Left ventricle myocardium inferior (tissue), 1 donor: ENCODE measurements around the gene CEBPB. TPM values are rescaled to one million over a fixed set of nuclear protein-coding genes. Genes with fewer than 3 reads are reported as not detected.

Source experiments
- DNase-seq: peaks from one replicate; pipeline ENCODE4 v3.0.0-alpha.2; 2020
- H3K27ac ChIP-seq: fragments of 200-600 bp; replicated peaks from 2 replicates; pipeline ENCODE4 v1.8.0; 2021
- H3K27me3 ChIP-seq: fragments of 200-600 bp; 2 replicates; pipeline ENCODE4 v1.8.0; 2021; ENCODE audit warnings: low read depth
- H3K36me3 ChIP-seq: fragments of 200-600 bp; 2 replicates; pipeline ENCODE4 v1.8.0; 2021
- H3K4me1 ChIP-seq: fragments of 200-600 bp; 2 replicates; pipeline ENCODE4 v1.8.0; 2021
- H3K4me3 ChIP-seq: fragments of 200-600 bp; 2 replicates; pipeline ENCODE4 v1.8.0; 2021; ENCODE audit warnings: mild to moderate bottlenecking, moderate library complexity
- H3K9me3 ChIP-seq: fragments of 200-600 bp; replicated peaks from 2 replicates; pipeline ENCODE4 v1.8.0; 2021
- intact Hi-C: fragments of 100-400 bp; cut with micrococcal nuclease; formaldehyde crosslinking; loops from one replicate; pipeline ENCODE4 v1.11.0; 2022
- long read RNA-seq: library from polyadenylated mRNA; unstranded; transcript quantifications from one replicate; pipeline ENCODE4 v2.0.0, GENCODE V29; 2021
- total RNA-seq: library from RNA; stranded (reverse); fragmentation: NEBNext Ultra II Directional; extraction: Animal tissue kit (Norgen Biotek cat#: 25700); gene quantifications from one replicate; pipeline ENCODE4 v1.2.1, GENCODE V29; 2021
- TF ChIP-seq, protein P1 (sequence below): fragments of 200-600 bp; IDR thresholded peaks from 2 replicates; pipeline ENCODE4 v1.8.0; 2021; ENCODE audit warnings: antibody characterized with exemption, mild to moderate bottlenecking, borderline replicate concordance
- donor health status: DM: no; HTN: yes; CAD: no; lungs with severe emphysema.

CEBPB gene
- 54.0 TPM for total RNA-seq
- long read RNA-seq, transcript CEBPB-201 (1 exons, 1,956 nt) = major isoform, 158 of 159 reads
- long read RNA-seq, partial matches to known transcripts = 0 of 159 reads
- long read RNA-seq, other reads (novel, unspliced or antisense) = 1 of 159 reads

DNA sequence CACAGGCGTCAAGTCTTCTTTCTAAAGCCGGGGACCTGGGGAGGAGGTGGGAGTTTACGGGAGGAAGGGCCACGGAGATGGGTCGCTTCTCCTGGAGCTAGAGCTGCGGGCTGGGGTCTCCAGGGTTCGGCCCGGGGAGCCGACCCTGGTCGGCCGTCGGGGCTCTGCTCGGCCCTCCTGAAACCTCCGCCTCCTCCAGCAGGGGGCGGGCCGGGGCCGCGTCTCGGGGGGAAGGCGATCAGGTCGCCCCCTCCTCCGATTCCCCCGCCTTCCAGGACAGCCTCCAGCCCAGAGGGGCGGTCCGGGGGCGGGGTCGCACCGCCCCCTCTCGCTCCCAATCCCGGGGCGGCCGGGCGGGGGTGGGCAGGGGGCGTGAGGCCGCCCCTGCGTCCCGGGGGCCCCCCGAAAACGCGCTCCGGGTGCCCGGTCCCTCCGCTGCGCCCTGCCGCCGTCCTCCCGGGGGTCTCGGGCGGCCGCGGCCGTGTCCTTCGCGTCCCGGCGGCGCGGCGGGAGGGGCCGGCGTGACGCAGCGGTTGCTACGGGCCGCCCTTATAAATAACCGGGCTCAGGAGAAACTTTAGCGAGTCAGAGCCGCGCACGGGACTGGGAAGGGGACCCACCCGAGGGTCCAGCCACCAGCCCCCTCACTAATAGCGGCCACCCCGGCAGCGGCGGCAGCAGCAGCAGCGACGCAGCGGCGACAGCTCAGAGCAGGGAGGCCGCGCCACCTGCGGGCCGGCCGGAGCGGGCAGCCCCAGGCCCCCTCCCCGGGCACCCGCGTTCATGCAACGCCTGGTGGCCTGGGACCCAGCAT, at the start of gene CEBPB:
TSS of gene CEBPB (plus strand) at position 580 of the 814 bp plus-strand sequence. CDS start at position 784, 204 bp downstream.
- H3K4me1 ChIP-seq = peaks cover 58% of the 10 kb centered on the region
- peak within 1 kb of the TSS; percentile 94 for H3K4me3 ChIP-seq
- intact Hi-C loops = no loop called here
- DNase-seq = peak; percentile 88
- no peaks in the 10 kb centered on the region for H3K27me3 ChIP-seq
- H3K9me3 ChIP-seq = no peaks in the 10 kb centered on the region
- H3K36me3 ChIP-seq = peaks cover 8% of the 10 kb centered on the region
- TF ChIP-seq, protein P1, sequence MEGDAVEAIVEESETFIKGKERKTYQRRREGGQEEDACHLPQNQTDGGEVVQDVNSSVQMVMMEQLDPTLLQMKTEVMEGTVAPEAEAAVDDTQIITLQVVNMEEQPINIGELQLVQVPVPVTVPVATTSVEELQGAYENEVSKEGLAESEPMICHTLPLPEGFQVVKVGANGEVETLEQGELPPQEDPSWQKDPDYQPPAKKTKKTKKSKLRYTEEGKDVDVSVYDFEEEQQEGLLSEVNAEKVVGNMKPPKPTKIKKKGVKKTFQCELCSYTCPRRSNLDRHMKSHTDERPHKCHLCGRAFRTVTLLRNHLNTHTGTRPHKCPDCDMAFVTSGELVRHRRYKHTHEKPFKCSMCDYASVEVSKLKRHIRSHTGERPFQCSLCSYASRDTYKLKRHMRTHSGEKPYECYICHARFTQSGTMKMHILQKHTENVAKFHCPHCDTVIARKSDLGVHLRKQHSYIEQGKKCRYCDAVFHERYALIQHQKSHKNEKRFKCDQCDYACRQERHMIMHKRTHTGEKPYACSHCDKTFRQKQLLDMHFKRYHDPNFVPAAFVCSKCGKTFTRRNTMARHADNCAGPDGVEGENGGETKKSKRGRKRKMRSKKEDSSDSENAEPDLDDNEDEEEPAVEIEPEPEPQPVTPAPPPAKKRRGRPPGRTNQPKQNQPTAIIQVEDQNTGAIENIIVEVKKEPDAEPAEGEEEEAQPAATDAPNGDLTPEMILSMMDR = peak; percentile 82
- peak within 1 kb of the TSS; percentile 99 for H3K27ac ChIP-seq

GRCh38 chr20:50141018-50141675, 49.5 kb upstream of the CEBPB start:
- H3K36me3 ChIP-seq = peaks cover 25% of the 10 kb centered on the region
- no peak for DNase-seq
- peaks cover 95% of the 10 kb centered on the region for H3K4me1 ChIP-seq
- no peaks in the 10 kb centered on the region for H3K27me3 ChIP-seq
- intact Hi-C loops = no loop called here
- TF ChIP-seq, protein P1 = no peak
- no peak overlapping the region for H3K4me3 ChIP-seq
- H3K27ac ChIP-seq = peak overlapping the region; percentile 83
- no peaks in the 10 kb centered on the region for H3K9me3 ChIP-seq

DNA sequence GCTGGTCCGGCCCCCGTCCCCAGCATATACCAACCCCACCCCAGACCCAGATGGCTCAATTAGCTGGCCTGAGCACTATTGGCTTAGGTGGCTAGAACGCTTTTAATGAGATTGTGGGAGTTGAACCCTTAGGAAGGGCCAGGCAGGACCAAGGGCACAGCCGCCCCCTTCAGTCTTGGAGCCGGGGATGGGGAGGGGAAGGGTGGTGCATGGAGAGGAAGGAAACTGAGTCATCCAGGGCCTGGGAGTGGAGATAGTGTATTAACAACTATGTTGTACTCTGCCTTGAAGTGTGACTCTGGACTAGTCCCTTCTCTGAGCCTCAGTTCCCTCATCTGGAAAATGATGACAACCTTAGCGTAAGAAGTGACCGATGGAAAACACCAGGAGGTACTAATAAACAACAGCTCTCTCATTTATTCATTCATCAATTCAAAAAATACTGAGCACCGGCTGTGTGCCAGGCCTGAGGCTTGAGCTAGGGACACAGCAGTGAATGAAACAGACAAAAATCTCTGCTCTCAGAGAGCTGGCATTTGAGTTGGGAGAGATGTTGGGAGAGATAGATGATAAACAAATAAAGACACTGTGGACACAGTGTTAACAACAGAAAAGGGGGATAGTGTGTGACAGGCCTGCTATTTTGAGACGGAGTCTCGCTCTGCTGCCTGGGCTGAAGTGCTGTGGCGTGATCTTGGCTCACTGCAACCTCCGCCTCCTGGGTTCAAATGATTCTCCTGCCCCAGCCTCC, 48.6 kb upstream of the CEBPB start:
- no peak for DNase-seq
- peaks cover 22% of the 10 kb centered on the region for H3K36me3 ChIP-seq
- H3K4me3 ChIP-seq = no peak overlapping the region
- intact Hi-C loops = no loop called here
- H3K9me3 ChIP-seq = no peaks in the 10 kb centered on the region
- TF ChIP-seq, protein P1 = no peak
- no peaks in the 10 kb centered on the region for H3K27me3 ChIP-seq
- peaks cover 100% of the 10 kb centered on the region for H3K4me1 ChIP-seq
- peak overlapping the region; percentile 83 for H3K27ac ChIP-seq

DNA sequence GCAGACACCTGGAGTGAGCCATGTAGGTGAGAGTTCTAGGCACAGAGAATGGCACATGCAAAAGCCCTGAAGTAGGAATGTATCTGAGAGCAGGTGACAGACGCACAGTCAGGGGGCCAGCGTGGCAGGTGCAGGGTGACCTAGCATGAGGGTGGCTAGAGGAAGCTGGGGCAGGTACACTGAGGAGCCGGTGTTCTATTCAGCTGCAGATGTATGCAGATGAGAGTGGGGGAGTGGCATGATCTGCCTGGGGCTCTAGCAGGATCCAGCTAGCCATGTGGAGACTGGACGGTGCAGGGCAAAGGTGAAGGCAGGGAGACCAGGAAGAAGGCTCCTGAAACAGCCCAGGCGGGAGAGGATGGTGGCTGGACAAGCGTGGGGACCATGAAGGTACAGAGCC, 47.8 kb upstream of the CEBPB start:
- Histone ChIP-seq H3K9me3 (no peaks in the 10 kb centered on the region), H3K4me3 (no peak overlapping the region), H3K27ac (peak overlapping the region; percentile 83), H3K27me3 (no peaks in the 10 kb centered on the region), H3K4me1 (peaks cover 100% of the 10 kb centered on the region), H3K36me3 (peaks cover 20% of the 10 kb centered on the region)
- no peak for DNase-seq
- intact Hi-C loops = no loop called here
- TF ChIP-seq, protein P1 = no peak

GRCh38 chr20:50144362-50144761, 46.3 kb upstream of the CEBPB start:
- DNase-seq = no peak
- peaks cover 100% of the 10 kb centered on the region for H3K4me1 ChIP-seq

More at GRCh38 chr20:50144362-50144761, 46.3 kb upstream of the CEBPB start:
- TF ChIP-seq, protein P1 = no peak
- H3K9me3 ChIP-seq = no peaks in the 10 kb centered on the region
- peaks cover 20% of the 10 kb centered on the region for H3K36me3 ChIP-seq
- no peak overlapping the region for H3K4me3 ChIP-seq
- H3K27me3 ChIP-seq = no peaks in the 10 kb centered on the region
- intact Hi-C loops = no loop called here
- peak overlapping the region; percentile 45 for H3K27ac ChIP-seq
